Liver (tissue), 3 donors: ENCODE results near the gene SNAPC1.

Experiments
- FOXA1 ChIP-seq: IDR thresholded peaks from 2 replicates; pipeline ENCODE4 v1.6.1; 2016; ENCODE audit warnings: antibody characterized with exemption
- FOXA2 ChIP-seq: IDR thresholded peaks from 2 replicates; pipeline ENCODE4 v1.6.1; 2016; ENCODE audit warnings: antibody characterized with exemption
- JUND ChIP-seq, 2 donors: IDR thresholded peaks; 2 replicates each; pipeline ENCODE4 v1.6.1; 2016; ENCODE audit warnings: antibody characterized with exemption in 2 of 2
- RXRA ChIP-seq, 2 donors: IDR thresholded peaks; 2 replicates each; pipeline ENCODE4 v1.6.1; 2017 to 2018; ENCODE audit warnings: antibody characterized with exemption in 2 of 2, mild to moderate bottlenecking in 1 of 2
- TF ChIP-seq, protein P1 (sequence below): fragments of 150-350 bp; IDR thresholded peaks from 2 replicates; pipeline ENCODE4 v1.5.1; 2017; ENCODE audit warnings: improper control_type of control experiment, low read depth, low read length; ENCODE audit not compliant: missing input control
- TF ChIP-seq, protein P2 (sequence below): IDR thresholded peaks from 2 replicates; pipeline ENCODE4 v1.6.1; 2016; ENCODE audit warnings: antibody characterized with exemption
- donor health status: healthy.
- donor health status: healthy.

DNA sequence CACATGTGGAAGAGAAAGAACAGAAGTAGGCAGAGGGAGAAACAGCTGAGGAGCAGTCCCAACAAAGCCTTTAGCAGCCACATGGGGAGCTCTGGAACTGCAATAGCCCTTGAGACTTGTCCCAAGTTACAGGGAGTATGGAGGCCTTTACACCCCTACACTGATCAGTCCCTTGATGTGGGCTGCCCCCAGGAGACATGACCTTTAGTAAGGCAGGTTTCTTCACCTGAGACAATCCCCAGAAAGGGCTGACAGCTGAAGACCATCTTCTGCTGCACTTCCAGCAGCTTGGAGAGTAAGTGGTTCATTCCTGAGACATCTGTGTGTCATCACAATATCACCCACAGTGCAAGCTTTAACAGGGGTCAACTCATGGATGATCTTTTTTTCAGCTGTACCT lies 8.6 kb upstream of the SNAPC1 start:
- TF ChIP-seq, protein P1, sequence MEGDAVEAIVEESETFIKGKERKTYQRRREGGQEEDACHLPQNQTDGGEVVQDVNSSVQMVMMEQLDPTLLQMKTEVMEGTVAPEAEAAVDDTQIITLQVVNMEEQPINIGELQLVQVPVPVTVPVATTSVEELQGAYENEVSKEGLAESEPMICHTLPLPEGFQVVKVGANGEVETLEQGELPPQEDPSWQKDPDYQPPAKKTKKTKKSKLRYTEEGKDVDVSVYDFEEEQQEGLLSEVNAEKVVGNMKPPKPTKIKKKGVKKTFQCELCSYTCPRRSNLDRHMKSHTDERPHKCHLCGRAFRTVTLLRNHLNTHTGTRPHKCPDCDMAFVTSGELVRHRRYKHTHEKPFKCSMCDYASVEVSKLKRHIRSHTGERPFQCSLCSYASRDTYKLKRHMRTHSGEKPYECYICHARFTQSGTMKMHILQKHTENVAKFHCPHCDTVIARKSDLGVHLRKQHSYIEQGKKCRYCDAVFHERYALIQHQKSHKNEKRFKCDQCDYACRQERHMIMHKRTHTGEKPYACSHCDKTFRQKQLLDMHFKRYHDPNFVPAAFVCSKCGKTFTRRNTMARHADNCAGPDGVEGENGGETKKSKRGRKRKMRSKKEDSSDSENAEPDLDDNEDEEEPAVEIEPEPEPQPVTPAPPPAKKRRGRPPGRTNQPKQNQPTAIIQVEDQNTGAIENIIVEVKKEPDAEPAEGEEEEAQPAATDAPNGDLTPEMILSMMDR, result no peak
- TF ChIP-seq JUND (IDR thresholded peaks at IDR 0.05) (no peak), RXRA (IDR thresholded peaks at IDR 0.05) (no peak), FOXA2 (no peak), FOXA1 (no peak)
- TF ChIP-seq, protein P2, sequence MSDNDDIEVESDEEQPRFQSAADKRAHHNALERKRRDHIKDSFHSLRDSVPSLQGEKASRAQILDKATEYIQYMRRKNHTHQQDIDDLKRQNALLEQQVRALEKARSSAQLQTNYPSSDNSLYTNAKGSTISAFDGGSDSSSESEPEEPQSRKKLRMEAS, result no peak
